ENCODE results near the gene TERT.

Gene TERT

DNA sequence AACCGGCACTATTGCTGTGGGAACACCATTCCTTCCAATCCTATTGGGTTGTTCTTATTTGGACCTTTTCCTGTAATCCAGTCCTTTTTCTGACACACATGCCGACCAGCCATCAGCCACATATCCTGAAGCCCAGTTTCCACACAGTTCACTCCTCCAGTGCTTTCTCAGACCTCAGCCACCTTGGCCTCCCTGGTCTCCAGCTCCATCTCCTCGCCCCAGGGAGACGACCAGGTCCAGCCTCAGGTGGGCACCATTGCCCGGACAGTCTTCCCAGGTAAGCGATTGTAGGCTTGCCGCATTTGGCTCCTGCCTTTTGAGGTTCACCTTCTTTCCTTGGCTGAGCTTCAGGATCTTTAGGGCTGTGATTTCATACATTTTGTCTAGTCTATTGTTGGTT, 15.2 kb upstream of the TERT start:
- in situ Hi-C loops (cut with MboI; ENCODE audit: low sequenced_read_pairs, unreplicated experiment), result no loop called here
- no peak for TF ChIP-seq CTCF (IDR thresholded peaks at IDR 0.05; ENCODE audit: borderline replicate concordance, control extremely low read depth, extremely low read depth, insufficient read depth, missing control alignments)
- no peak for DNase-seq (ENCODE audit: low spot score)

GRCh38 chr5:1304033-1304432, 9.2 kb upstream of the TERT start:
- in situ Hi-C loops (cut with MboI; ENCODE audit: low sequenced_read_pairs, unreplicated experiment), result no loop called here
- DNase-seq (ENCODE audit: low spot score), result no peak
- TF ChIP-seq CTCF (IDR thresholded peaks at IDR 0.05; ENCODE audit: borderline replicate concordance, control extremely low read depth, extremely low read depth, insufficient read depth, missing control alignments), result no peak

DNA sequence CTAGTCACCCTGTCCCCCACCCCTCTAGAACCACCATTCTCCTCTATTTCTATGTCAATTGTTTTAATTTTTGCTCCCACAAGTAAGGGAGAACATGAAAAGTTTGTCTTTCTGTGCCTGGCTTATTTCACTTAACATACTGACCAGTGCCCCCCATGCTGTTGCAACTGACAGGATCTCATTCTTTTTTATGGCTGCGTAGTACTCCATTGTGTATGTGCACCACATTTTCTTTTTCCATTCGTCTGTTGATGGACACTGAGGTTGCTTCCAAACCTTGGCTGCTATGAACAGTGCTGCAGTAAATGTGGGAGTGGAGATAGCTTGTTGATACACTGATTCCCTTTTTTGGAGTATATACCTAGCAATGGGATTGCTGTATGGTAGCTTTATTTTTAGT, 7.4 kb upstream of the TERT start:
- in situ Hi-C loops (cut with MboI; ENCODE audit: low sequenced_read_pairs, unreplicated experiment), result no loop called here
- TF ChIP-seq CTCF (IDR thresholded peaks at IDR 0.05; ENCODE audit: borderline replicate concordance, control extremely low read depth, extremely low read depth, insufficient read depth, missing control alignments), result no peak
- no peak for DNase-seq (ENCODE audit: low spot score)

- no peak for TF ChIP-seq CTCF (IDR thresholded peaks at IDR 0.05; ENCODE audit: borderline replicate concordance, control extremely low read depth, extremely low read depth, insufficient read depth, missing control alignments)
- in situ Hi-C loops (cut with MboI; ENCODE audit: low sequenced_read_pairs, unreplicated experiment), result no loop called here
- no peak for DNase-seq (ENCODE audit: low spot score)
These were observed 5.8 kb upstream of the TERT start for GRCh38 chr5:1300581-1301083.

- no peak for TF ChIP-seq CTCF (IDR thresholded peaks at IDR 0.05; ENCODE audit: borderline replicate concordance, control extremely low read depth, extremely low read depth, insufficient read depth, missing control alignments)
- in situ Hi-C loops (cut with MboI; ENCODE audit: low sequenced_read_pairs, unreplicated experiment), result no loop called here
- no peak for DNase-seq (ENCODE audit: low spot score)
These were observed 5.1 kb upstream of the TERT start for GRCh38 chr5:1299961-1300360.

DNA sequence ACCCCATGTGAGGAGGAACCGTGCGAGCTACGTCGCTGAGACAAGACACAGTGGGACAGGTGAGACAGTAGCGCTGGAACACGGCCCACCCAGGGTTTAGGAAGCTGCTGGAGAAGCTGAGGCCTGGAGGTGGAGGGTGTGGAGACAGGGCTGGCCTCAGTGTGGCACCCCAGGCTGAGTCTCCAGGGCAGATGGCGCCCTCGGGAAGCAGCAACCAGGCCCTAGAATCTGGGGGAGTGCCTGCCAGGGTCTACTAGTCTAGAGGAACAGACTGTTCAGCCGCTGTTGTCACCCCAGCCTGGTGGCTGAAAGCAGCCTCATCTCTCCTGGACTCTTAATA, 4.6 kb upstream of the TERT start:
- in situ Hi-C loops (cut with MboI; ENCODE audit: low sequenced_read_pairs, unreplicated experiment), result no loop called here
- no peak for TF ChIP-seq CTCF (IDR thresholded peaks at IDR 0.05; ENCODE audit: borderline replicate concordance, control extremely low read depth, extremely low read depth, insufficient read depth, missing control alignments)
- no peak for DNase-seq (ENCODE audit: low spot score)

All from GM13976 (cell line).